GF-D8 (cell line): ENCODE data around the gene MAP3K6.

ENCODE experiments used
- DNase-seq: peaks from one replicate; lab custom pipeline; 2025; lab: John Stamatoyannopoulos, UW

Gene MAP3K6

GRCh38 chr1:27356619-27357280, 10.0 kb downstream of the MAP3K6 start:
- DNase-seq, result no peak

- no peak for DNase-seq
Observed at GRCh38 chr1:27356277-27356618, 10.5 kb downstream of the MAP3K6 start.

- no peak for DNase-seq
Observed at GRCh38 chr1:27355683-27356082, 11.1 kb downstream of the MAP3K6 start.

- DNase-seq, result no peak
Observed at GRCh38 chr1:27353629-27354028, 13.1 kb downstream of the MAP3K6 start.

- no peak for DNase-seq
Observed at GRCh38 chr1:27353166-27353565, 13.6 kb downstream of the MAP3K6 start.

- DNase-seq, result no peak
Observed at GRCh38 chr1:27351541-27352107, 15.1 kb downstream of the MAP3K6 start.

- no peak for DNase-seq
Observed at GRCh38 chr1:27350663-27351540, 15.9 kb downstream of the MAP3K6 start.

GRCh38 chr1:27349784-27350662, 16.7 kb downstream of the MAP3K6 start:
- DNase-seq, result no peak

- no peak for DNase-seq
Observed at GRCh38 chr1:27348861-27349783, 17.6 kb downstream of the MAP3K6 start.

- DNase-seq, result no peak
Observed at GRCh38 chr1:27346991-27347624, 19.7 kb downstream of the MAP3K6 start.

GRCh38 chr1:27346357-27346756, 20.4 kb downstream of the MAP3K6 start:
- DNase-seq, result no peak

GRCh38 chr1:27345272-27345671, 21.5 kb downstream of the MAP3K6 start:
- no peak for DNase-seq

- DNase-seq, result no peak
Observed at GRCh38 chr1:27343639-27344025, 23.1 kb downstream of the MAP3K6 start.

- peak; percentile 93 for DNase-seq
Observed at GRCh38 chr1:27342778-27343638, 23.8 kb downstream of the MAP3K6 start.

- DNase-seq, result no peak
Observed at GRCh38 chr1:27342391-27342777, 24.4 kb downstream of the MAP3K6 start.

GRCh38 chr1:27341525-27342252, 25.1 kb downstream of the MAP3K6 start, which contains the start of gene SYTL1:
TSS of gene SYTL1 (plus strand) at chr1:27342022. CDS start at chr1:27345335, 3,313 bp downstream.
- peak; percentile 71 for DNase-seq

- DNase-seq, result no peak
Observed at GRCh38 chr1:27339213-27339612, 27.5 kb downstream of the MAP3K6 start.

- no peak for DNase-seq
Observed at GRCh38 chr1:27338751-27339150, 28.0 kb downstream of the MAP3K6 start.

GRCh38 chr1:27336756-27337155, 30.0 kb downstream of the MAP3K6 start:
- no peak for DNase-seq
